Type B pancreatic cell (in vitro differentiated cells): ENCODE results near the gene LCN1. TPM values are rescaled to one million over a fixed set of nuclear protein-coding genes. Genes with fewer than 3 reads are reported as not detected.

Experiments
- DNase-seq: peaks from one replicate; pipeline ENCODE4 v3.0.0; 2021; ENCODE audit warnings: mixed read lengths; ENCODE audit not compliant: unreplicated experiment; ENCODE audit errors: extremely low spot score
- H3K27ac Mint-ChIP-seq: 2 replicates; pipeline ENCODE4 v1.8.0; 2021; ENCODE audit warnings: mild to moderate bottlenecking, mixed read lengths
- H3K27me3 Mint-ChIP-seq: 2 replicates; pipeline ENCODE4 v1.8.0; 2021; ENCODE audit warnings: mixed read lengths
- H3K36me3 Mint-ChIP-seq: 2 replicates; pipeline ENCODE4 v1.8.0; 2021; ENCODE audit warnings: mixed read lengths
- H3K4me1 Mint-ChIP-seq: one replicate; pipeline ENCODE4 v1.8.0; 2021; ENCODE audit warnings: mixed read lengths; ENCODE audit not compliant: unreplicated experiment
- H3K4me3 Mint-ChIP-seq: 2 replicates; pipeline ENCODE4 v1.8.0; 2021; ENCODE audit warnings: mild to moderate bottlenecking, mixed read lengths
- H3K9me3 Mint-ChIP-seq: 2 replicates; pipeline ENCODE4 v1.8.0; 2021; ENCODE audit warnings: mixed read lengths
- CTCF ChIP-seq: fragments of 200-600 bp; sonication (generic); conservative IDR thresholded peaks from 2 replicates; pipeline ENCODE4 v1.5.0; 2021; ENCODE audit warnings: antibody characterized with exemption, mild to moderate bottlenecking
- total RNA-seq: library from RNA; stranded (reverse); gene quantifications from 2 replicates; pipeline ENCODE4 v1.2.1, GENCODE V29; 2021; ENCODE audit warnings: low replicate concordance

The LCN1 gene
- total RNA-seq, 1 donor from 2014 or later = not detected

- Mint-ChIP-seq H3K9me3 (peaks cover 2% of the 10 kb centered on the region), H3K36me3 (no peaks in the 10 kb centered on the region), H3K4me1 (no peaks in the 10 kb centered on the region), H3K27me3 (peaks cover under 1% of the 10 kb centered on the region), H3K4me3 (no peak overlapping the region), H3K27ac (no peak overlapping the region)
- peak; percentile 40 for DNase-seq
- no peak for TF ChIP-seq CTCF
Measured at GRCh38 chr9:135574331-135574730, 53.1 kb downstream of the LCN1 start.

- Mint-ChIP-seq H3K36me3 (no peaks in the 10 kb centered on the region), H3K27me3 (no peaks in the 10 kb centered on the region), H3K4me3 (no peak overlapping the region), H3K9me3 (no peaks in the 10 kb centered on the region), H3K4me1 (no peaks in the 10 kb centered on the region), H3K27ac (no peak overlapping the region)
- DNase-seq = peak; percentile 66
- TF ChIP-seq CTCF = no peak
Measured at GRCh38 chr9:135574943-135575342, 53.7 kb downstream of the LCN1 start.

Other genes starting within 250 kb of the LCN1 start
- 22.7 and 24.2 TPM in 2 replicates for gene PPP1R26, start 41.7 kb upstream of the LCN1 start, total RNA-seq
- gene MRPS2, start 20.8 kb upstream of the LCN1 start, total RNA-seq = 50.0 and 55.2 TPM in 2 replicates
- not detected in 2 replicates for gene OBP2A, start 24.7 kb downstream of the LCN1 start, total RNA-seq
- not detected in 2 replicates for gene PAEP, start 40.3 kb downstream of the LCN1 start, total RNA-seq
- not detected in 2 replicates for gene GLT6D1, start 118.1 kb downstream of the LCN1 start, total RNA-seq
- 1.1 and 2.0 TPM in 2 replicates for gene LCN9, start 141.9 kb downstream of the LCN1 start, total RNA-seq
- not detected in 2 replicates for gene SOHLH1, start 178.0 kb downstream of the LCN1 start, total RNA-seq
- 0.10 TPM in 1 of 2 replicates, not detected in the other for gene KCNT1, start 180.7 kb downstream of the LCN1 start, total RNA-seq